PC-9 (cell line): ENCODE measurements around the gene ZNF160. TPM values are rescaled to one million over a fixed set of nuclear protein-coding genes. Genes with fewer than 3 reads are reported as not detected.

Experiments
- BruUV-seq: library from RNA; stranded (reverse); fragments of 400-500 nt; replicated peaks from 2 replicates; lab custom pipeline; 2021; lab: Mats Ljungman, UMichigan
- CTCF ChIA-PET: fragments of 300-600 bp; sonication (Branson Sonifier 250); formaldehyde crosslinking; loops from one replicate; lab custom pipeline; 2022; ENCODE audit warnings: antibody characterized with exemption; lab: Charles Lee
- POLR2A ChIA-PET: fragments of 300-600 bp; sonication (Branson Sonifier 250); formaldehyde crosslinking; loops from one replicate; lab custom pipeline; 2022; ENCODE audit warnings: antibody characterized with exemption; ENCODE audit not compliant: unreplicated experiment; lab: Charles Lee
- DNase-seq, 2 experiments: peaks; one replicate each; pipeline versions ENCODE4 v3.0.0 to v3.0.0-alpha.2; 2015 to 2022; ENCODE audit warnings: mixed read lengths in 1 of 2
- H2AFZ ChIP-seq: fragments of 200-600 bp; sonication (generic); 2 replicates; pipeline ENCODE4 v1.8.1; 2017; ENCODE audit warnings: antibody characterized with exemption
- H3F3A ChIP-seq: fragments of 200-600 bp; sonication (generic); 2 replicates; pipeline ENCODE4 v1.8.1; 2017; ENCODE audit warnings: antibody characterized with exemption, mild to moderate bottlenecking, low read depth; ENCODE audit not compliant: insufficient read depth
- H3K27ac ChIP-seq: fragments of 200-600 bp; sonication (generic); 2 replicates; pipeline ENCODE4 v1.6.1; 2016; ENCODE audit warnings: mixed run types
- H3K27me3 ChIP-seq: fragments of 200-600 bp; sonication (generic); 2 replicates; pipeline ENCODE4 v1.6.1; 2016; ENCODE audit warnings: low read depth, mixed run types; ENCODE audit not compliant: insufficient read depth
- H3K36me3 ChIP-seq: fragments of 200-600 bp; sonication (generic); 2 replicates; pipeline ENCODE4 v1.6.1; 2016; ENCODE audit warnings: low read depth, mixed run types
- H3K4me1 ChIP-seq: fragments of 200-600 bp; sonication (generic); replicated peaks from 2 replicates; pipeline ENCODE4 v1.6.1; 2016; ENCODE audit warnings: mixed run types; ENCODE audit not compliant: insufficient read depth
- H3K4me2 ChIP-seq: fragments of 200-600 bp; sonication (generic); 2 replicates; pipeline ENCODE4 v1.6.1; 2017; ENCODE audit warnings: mixed run types
- H3K4me3 ChIP-seq: fragments of 200-600 bp; sonication (generic); 2 replicates; pipeline ENCODE4 v1.6.1; 2016; ENCODE audit warnings: mixed run types
- H3K79me2 ChIP-seq: fragments of 200-600 bp; sonication (generic); 2 replicates; pipeline ENCODE4 v1.6.1; 2017; ENCODE audit warnings: low read depth, mixed run types
- H3K9me2 ChIP-seq: fragments of 200-600 bp; sonication (generic); 2 replicates; pipeline ENCODE4 v1.8.1; 2017; ENCODE audit warnings: mild to moderate bottlenecking; ENCODE audit not compliant: insufficient read depth
- H3K9me3 ChIP-seq: fragments of 200-600 bp; sonication (generic); 2 replicates; pipeline ENCODE4 v1.8.1; 2016; ENCODE audit warnings: low read depth; ENCODE audit not compliant: insufficient read depth
- H4K20me1 ChIP-seq: fragments of 200-600 bp; sonication (generic); 2 replicates; pipeline ENCODE4 v1.8.1; 2017; ENCODE audit not compliant: insufficient read depth
- CTCF ChIP-seq: fragments of 200-600 bp; sonication (generic); conservative IDR thresholded peaks from 2 replicates; pipeline ENCODE4 v1.6.1; 2017; ENCODE audit warnings: mixed run types, antibody characterized with exemption, mild to moderate bottlenecking, moderate library complexity
- EZH2 ChIP-seq: fragments of 200-600 bp; sonication (generic); IDR thresholded peaks from 2 replicates; pipeline ENCODE4 v1.8.0; 2017; ENCODE audit warnings: antibody characterized with exemption, low read depth
- intact Hi-C: fragments of 100-400 bp; cut with micrococcal nuclease; formaldehyde crosslinking; loops from one replicate; pipeline ENCODE4 v1.10.0; 2022; ENCODE audit not compliant: unreplicated experiment
- total RNA-seq: library from RNA; stranded (reverse); gene quantifications from 2 replicates; pipeline ENCODE4 v1.2.3, GENCODE V29; 2021

ZNF160 gene
- total RNA-seq, 1 experiment from 2014 or later = 27.4 TPM

- Histone ChIP-seq H2AFZ (no peak overlapping the region), H3K27me3 (no peaks in the 10 kb centered on the region), H3K4me1 (no peaks in the 10 kb centered on the region), H3K79me2 (peaks cover 11% of the 10 kb centered on the region; the same call in 1 of the 2 replicates), H3K36me3 (peaks cover 53% of the 10 kb centered on the region), H3K9me3 (no peaks in the 10 kb centered on the region), H3K4me2 (no peak overlapping the region), H3F3A (no peaks in the 10 kb centered on the region), H3K4me3 (no peak overlapping the region), H3K27ac (no peak overlapping the region), H3K9me2 (no peaks in the 10 kb centered on the region), H4K20me1 (peaks cover 4% of the 10 kb centered on the region; the same call in 1 of the 2 replicates)
- ChIA-PET CTCF (no interaction called here), POLR2A (no interaction called here)
- BruUV-seq = no TSS peak
- intact Hi-C loops = no loop called here
- DNase-seq = no peak
- TF ChIP-seq EZH2 = no peak
These were observed 11.6 kb downstream of the ZNF160 start for GRCh38 chr19:53091413-53092254.

- no peak overlapping the region for H2AFZ ChIP-seq
- no peaks in the 10 kb centered on the region for H3F3A ChIP-seq
- no peaks in the 10 kb centered on the region for H3K4me1 ChIP-seq
- H3K9me2 ChIP-seq = no peaks in the 10 kb centered on the region
- H4K20me1 ChIP-seq = no peaks in the 10 kb centered on the region
- no peak overlapping the region for H3K4me2 ChIP-seq
- no peaks in the 10 kb centered on the region for H3K9me3 ChIP-seq
- TF ChIP-seq EZH2 = no peak
- no peak for TF ChIP-seq CTCF
- intact Hi-C loops = no loop called here
- no peaks in the 10 kb centered on the region for H3K27me3 ChIP-seq
- no TSS peak for BruUV-seq
- H3K36me3 ChIP-seq = peaks cover 36% of the 10 kb centered on the region
- ChIA-PET POLR2A (no interaction called here), CTCF (no interaction called here)
- H3K4me3 ChIP-seq = no peak overlapping the region
- H3K79me2 ChIP-seq = no peaks in the 10 kb centered on the region
- DNase-seq = no peak
- no peak overlapping the region for H3K27ac ChIP-seq
These were observed 15.1 kb downstream of the ZNF160 start for GRCh38 chr19:53088091-53088490.

GRCh38 chr19:53086949-53087348 is 16.3 kb downstream of the ZNF160 start:
- ChIA-PET POLR2A (no interaction called here), CTCF (no interaction called here)
- Histone ChIP-seq H3K27ac (no peak overlapping the region), H2AFZ (no peak overlapping the region), H3K27me3 (no peaks in the 10 kb centered on the region), H3K4me1 (no peaks in the 10 kb centered on the region), H3K4me2 (no peak overlapping the region), H3F3A (no peaks in the 10 kb centered on the region), H3K9me3 (no peaks in the 10 kb centered on the region; the same call in 1 of the 2 replicates), H4K20me1 (no peaks in the 10 kb centered on the region), H3K4me3 (no peak overlapping the region), H3K9me2 (no peaks in the 10 kb centered on the region), H3K36me3 (peaks cover 41% of the 10 kb centered on the region), H3K79me2 (no peaks in the 10 kb centered on the region)
- no peak for TF ChIP-seq EZH2
- no peak for TF ChIP-seq CTCF
- intact Hi-C loops = no loop called here
- BruUV-seq = no TSS peak
- no peak for DNase-seq
